Omental fat pad (tissue), 4 donors: ENCODE results near the gene IGDCC3. TPM values are rescaled to one million over a fixed set of nuclear protein-coding genes. Genes with fewer than 3 reads are reported as not detected.

Experiments
- ATAC-seq: fragments of 150-250 bp; one replicate; pipeline ENCODE4 v1.9.1; 2016; ENCODE audit warnings: mild to moderate bottlenecking, moderate library complexity; ENCODE audit not compliant: low FRiP score
- DNase-seq: peaks from one replicate; pipeline ENCODE4 v3.0.0-alpha.2; 2019; ENCODE audit warnings: low spot score
- total RNA-seq, 4 donors: library from RNA; depleted of rRNA; stranded (reverse); fragments of >200 nt; gene quantifications; one replicate each; pipeline ENCODE4 v1.1.0, GENCODE V29; 2016
- TF ChIP-seq, protein P1 (sequence below), 3 donors: fragments of 450-650 bp; IDR thresholded peaks; one replicate each; pipeline ENCODE4 v1.5.1; 2016 to 2017; ENCODE audit warnings: antibody characterized with exemption in 3 of 3, mild to moderate bottlenecking in 3 of 3, moderate library complexity in 2 of 3

IGDCC3 gene
- total RNA-seq, result not detected

GRCh38 chr15:65377976-65378366 lies at the start of gene IGDCC3:
IGDCC3 (minus strand) TSS chr15:65378002; CDS start chr15:65377788, 214 bp downstream.
- no peak for ATAC-seq
- TF ChIP-seq, protein P1, sequence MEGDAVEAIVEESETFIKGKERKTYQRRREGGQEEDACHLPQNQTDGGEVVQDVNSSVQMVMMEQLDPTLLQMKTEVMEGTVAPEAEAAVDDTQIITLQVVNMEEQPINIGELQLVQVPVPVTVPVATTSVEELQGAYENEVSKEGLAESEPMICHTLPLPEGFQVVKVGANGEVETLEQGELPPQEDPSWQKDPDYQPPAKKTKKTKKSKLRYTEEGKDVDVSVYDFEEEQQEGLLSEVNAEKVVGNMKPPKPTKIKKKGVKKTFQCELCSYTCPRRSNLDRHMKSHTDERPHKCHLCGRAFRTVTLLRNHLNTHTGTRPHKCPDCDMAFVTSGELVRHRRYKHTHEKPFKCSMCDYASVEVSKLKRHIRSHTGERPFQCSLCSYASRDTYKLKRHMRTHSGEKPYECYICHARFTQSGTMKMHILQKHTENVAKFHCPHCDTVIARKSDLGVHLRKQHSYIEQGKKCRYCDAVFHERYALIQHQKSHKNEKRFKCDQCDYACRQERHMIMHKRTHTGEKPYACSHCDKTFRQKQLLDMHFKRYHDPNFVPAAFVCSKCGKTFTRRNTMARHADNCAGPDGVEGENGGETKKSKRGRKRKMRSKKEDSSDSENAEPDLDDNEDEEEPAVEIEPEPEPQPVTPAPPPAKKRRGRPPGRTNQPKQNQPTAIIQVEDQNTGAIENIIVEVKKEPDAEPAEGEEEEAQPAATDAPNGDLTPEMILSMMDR (IDR thresholded peaks at IDR 0.05), result no peak
- DNase-seq, result no peak

DNA sequence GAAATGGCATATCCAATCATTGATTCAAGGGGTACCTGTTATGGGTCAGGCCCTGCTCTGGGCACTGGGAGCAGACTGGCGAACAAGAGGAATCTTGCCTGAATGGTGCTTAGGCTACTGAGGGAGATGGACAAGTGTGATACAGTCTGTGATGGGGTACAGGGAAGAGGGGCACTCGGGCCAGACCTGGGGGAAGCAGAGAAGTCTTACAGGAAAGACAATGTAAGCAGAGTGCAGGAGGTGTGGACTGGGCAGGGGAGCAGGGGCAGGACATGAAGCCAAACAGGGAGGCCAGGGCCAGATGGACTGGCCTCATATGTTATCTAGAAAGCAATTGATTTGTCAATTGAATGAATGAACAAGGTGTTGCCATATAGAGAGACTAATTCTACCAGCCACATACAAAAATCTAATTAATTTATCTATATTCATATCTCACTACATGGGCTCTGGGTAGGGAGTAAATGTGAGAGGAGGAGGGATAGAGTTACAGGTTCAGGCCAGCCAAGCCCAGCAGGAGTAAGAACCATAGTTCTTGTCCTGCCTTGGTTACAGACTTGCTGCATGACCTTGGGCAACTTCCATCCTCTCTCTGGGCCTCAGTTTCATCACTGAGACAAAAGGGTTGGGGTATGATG lies 48.5 kb upstream of the IGDCC3 start:
- DNase-seq, result no peak
- ATAC-seq, result no peak
- TF ChIP-seq, protein P1 (IDR thresholded peaks at IDR 0.05), result no peak

DNA sequence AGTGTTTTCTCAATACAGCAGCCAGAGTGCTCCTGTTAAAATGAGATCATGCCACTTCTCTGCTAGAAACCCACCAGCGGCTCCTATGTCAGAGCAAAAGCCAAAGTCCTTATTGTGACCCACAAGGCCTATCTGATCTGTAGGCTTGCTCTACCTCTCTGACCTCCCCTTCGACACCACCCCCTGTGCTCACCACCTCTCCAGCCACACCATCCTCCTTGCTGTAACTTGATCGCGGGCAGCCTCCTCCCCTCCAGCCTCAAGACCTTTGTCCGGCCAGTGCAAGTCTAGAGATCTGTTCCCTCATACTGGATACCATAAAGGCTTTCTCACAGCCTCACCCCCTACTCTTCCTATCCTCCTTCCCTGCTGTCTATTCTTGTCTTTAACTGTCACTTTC lies 46.9 kb upstream of the IGDCC3 start:
- ATAC-seq (no peak), DNase-seq (no peak)

DNA sequence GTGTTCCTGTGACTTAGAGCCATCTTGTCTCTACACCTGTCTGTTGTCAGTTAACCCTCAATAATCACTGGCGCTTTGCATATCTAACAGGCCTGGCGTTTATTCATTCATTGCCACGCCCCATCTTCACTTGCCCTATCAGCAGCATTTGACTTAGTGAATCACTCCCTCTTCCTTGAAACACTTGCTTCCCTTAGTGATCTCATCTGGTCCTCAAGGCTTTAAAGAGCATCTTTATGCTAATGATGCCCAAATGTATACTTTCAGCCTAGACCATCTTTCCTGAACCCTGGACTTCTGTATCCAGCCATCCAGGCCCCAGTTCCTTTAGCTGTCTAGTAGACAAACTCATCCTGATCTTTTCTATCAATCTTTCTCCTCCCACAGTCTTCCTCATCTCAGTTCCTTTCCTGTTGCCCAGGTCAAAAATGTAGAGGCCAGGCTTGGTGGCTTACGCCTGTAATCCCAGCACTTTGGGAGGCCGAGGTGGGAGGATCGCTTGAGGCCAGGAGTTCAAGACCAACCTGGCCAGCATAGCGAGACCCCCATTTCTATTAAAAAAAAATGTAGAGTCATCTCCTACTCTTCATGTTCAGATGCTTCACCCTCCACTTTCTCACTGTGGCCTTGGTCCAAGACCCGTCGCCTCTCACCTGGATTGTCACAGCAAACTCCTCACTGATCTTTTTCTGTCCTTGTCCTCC lies 46.3 kb upstream of the IGDCC3 start:
- ATAC-seq, result no peak
- TF ChIP-seq, protein P1 (IDR thresholded peaks at IDR 0.05), result no peak
- no peak for DNase-seq

More for the DNA sequence above, 46.9 kb upstream of the IGDCC3 start:
- TF ChIP-seq, protein P1 (IDR thresholded peaks at IDR 0.05), result no peak

DNA sequence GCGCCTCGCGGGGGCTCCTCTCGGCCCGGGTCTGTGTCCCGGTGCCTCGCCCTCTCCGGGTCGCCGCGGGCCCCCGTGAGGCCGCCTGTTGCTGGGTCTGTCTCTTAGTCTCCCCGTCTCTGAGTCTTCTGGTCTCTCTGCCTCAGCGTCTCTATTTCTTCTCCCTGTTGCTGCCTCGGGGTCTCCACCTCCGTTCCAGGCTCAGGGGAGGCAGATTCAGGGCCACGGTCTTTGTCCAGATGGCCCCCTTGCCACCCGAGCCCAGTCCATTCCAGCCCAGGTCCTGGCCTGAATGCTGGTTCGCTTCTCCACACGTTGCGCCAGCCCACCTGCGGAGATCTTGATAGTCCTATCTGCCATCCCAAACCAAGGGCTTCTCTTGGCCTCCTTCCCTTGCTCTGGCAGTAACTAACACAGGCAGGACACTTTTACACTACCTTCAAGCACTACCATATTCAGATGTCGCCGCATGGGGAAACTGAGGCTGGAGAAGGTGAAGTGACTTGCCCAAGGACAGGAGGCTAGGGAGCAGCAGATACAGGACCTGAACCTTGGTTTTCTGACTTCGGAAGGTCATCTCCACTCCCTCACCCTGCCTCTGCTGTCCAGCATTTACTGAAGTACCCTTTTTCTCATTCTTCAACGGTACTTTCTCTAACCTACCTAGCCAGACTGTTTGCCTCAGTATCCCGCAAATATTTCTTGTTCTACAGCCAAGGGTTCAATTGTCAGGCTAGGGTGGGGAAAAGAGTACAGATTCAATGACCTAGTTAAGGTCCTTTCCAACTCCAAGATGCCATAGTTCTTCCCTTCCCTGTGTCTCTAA lies 45.6 kb upstream of the IGDCC3 start:
- DNase-seq (no peak), ATAC-seq (no peak)
- TF ChIP-seq, protein P1 (IDR thresholded peaks at IDR 0.05), result no peak

- ATAC-seq, result peak; percentile 24
- TF ChIP-seq, protein P1 (IDR thresholded peaks at IDR 0.05), result no peak
- DNase-seq, result no peak
Observed at GRCh38 chr15:65421360-65422215, 43.8 kb upstream of the IGDCC3 start.
